GM12864 (cell line): ENCODE data around the gene KRTAP5-2.

Experiments used
- DNase-seq: peaks from one replicate; pipeline ENCODE4 v3.0.0-alpha.2; 2011; ENCODE audit warnings: low read depth
- H3K4me3 ChIP-seq: 2 replicates; pipeline ENCODE4 v1.5.1; 2011; ENCODE audit warnings: mild to moderate bottlenecking, low read depth, low read length, control low read depth
- CTCF ChIP-seq: IDR thresholded peaks from 2 replicates; pipeline ENCODE4 v1.5.1; 2011; ENCODE audit warnings: low read depth, mild to moderate bottlenecking, moderate library complexity, low read length, control low read depth, inconsistent platforms; ENCODE audit errors: missing control alignments

Gene KRTAP5-2

GRCh38 chr11:1640076-1640946 is 42.2 kb upstream of the KRTAP5-2 start:
- DNase-seq = no peak

GRCh38 chr11:1639666-1640065 is 41.6 kb upstream of the KRTAP5-2 start:
- no peak for DNase-seq
- no peak overlapping the region for H3K4me3 ChIP-seq
- TF ChIP-seq CTCF = no peak

More at GRCh38 chr11:1640076-1640946, 42.2 kb upstream of the KRTAP5-2 start:
- H3K4me3 ChIP-seq = no peak overlapping the region
- peak; percentile 89 for TF ChIP-seq CTCF

GRCh38 chr11:1639102-1639620 is 41.1 kb upstream of the KRTAP5-2 start:
- no peak overlapping the region for H3K4me3 ChIP-seq
- no peak for DNase-seq
- TF ChIP-seq CTCF = no peak

GRCh38 chr11:1638344-1638743 is 40.2 kb upstream of the KRTAP5-2 start:
- DNase-seq = no peak

GRCh38 chr11:1637628-1638027 is 39.5 kb upstream of the KRTAP5-2 start:
- H3K4me3 ChIP-seq = no peak overlapping the region
- no peak for DNase-seq
- TF ChIP-seq CTCF = no peak

More at GRCh38 chr11:1638344-1638743, 40.2 kb upstream of the KRTAP5-2 start:
- no peak for TF ChIP-seq CTCF
- no peak overlapping the region for H3K4me3 ChIP-seq

GRCh38 chr11:1636291-1636950 is 38.3 kb upstream of the KRTAP5-2 start:
- no peak for DNase-seq
- TF ChIP-seq CTCF = no peak
- no peak overlapping the region for H3K4me3 ChIP-seq
